GM12878 (cell line): ENCODE measurements around the gene VWA3B. TPM values are rescaled to one million over a fixed set of nuclear protein-coding genes. Genes with fewer than 3 reads are reported as not detected.

Experiments used
- ATAC-seq: fragments of 200-7000 bp; cut with Tn5 transposase; 3 replicates; pipeline ENCODE4 v1.9.1; 2020; ENCODE audit warnings: mild to moderate bottlenecking, moderate library complexity
- BruUV-seq: library from RNA; stranded (reverse); fragments of 400-500 nt; replicated peaks from 2 replicates; lab custom pipeline; 2021; lab: Mats Ljungman, UMichigan
- CTCF ChIA-PET: fragments of 300-600 bp; sonication (Branson Sonifier 250); formaldehyde crosslinking; extraction: SDS; loops from one replicate; lab custom pipeline; 2021; ENCODE audit warnings: inconsistent platforms; lab: Yijun Ruan, JAX
- POLR2A ChIA-PET: fragments of 350-600 bp; formaldehyde crosslinking; extraction: SDS; loops from one replicate; lab custom pipeline; 2021; ENCODE audit warnings: inconsistent platforms; lab: Charles Lee
- RAD21 ChIA-PET: fragments of 300-600 bp; sonication (Branson Sonifier 250); formaldehyde crosslinking; loops from one replicate; lab custom pipeline; 2023; ENCODE audit warnings: antibody characterized with exemption; ENCODE audit not compliant: unreplicated experiment; lab: Charles Lee
- SMC1A ChIA-PET: fragments of 300-600 bp; sonication (Branson Sonifier 250); formaldehyde crosslinking; loops from one replicate; lab custom pipeline; 2023; ENCODE audit not compliant: unreplicated experiment, uncharacterized antibody; lab: Charles Lee
- DNase-seq: peaks from one replicate; pipeline ENCODE4 v3.0.0-alpha.2; 2011; ENCODE audit warnings: low read depth, low spot score
- FAIRE-seq: peaks from 3 replicates; lab custom pipeline; 2011; peaks lifted over from hg19 to GRCh38; lab: Jason Lieb, UNC
- H2AFZ ChIP-seq: 2 replicates; pipeline ENCODE4 v1.6.0; 2011; ENCODE audit warnings: low read depth, low read length, control low read depth; ENCODE audit not compliant: control insufficient read depth
- H3K27ac ChIP-seq: 2 replicates; pipeline ENCODE4 v1.5.1; 2011; ENCODE audit warnings: control low read depth; ENCODE audit not compliant: control insufficient read depth, insufficient read depth
- H3K27me3 ChIP-seq, 2 experiments: replicated peaks in 1 of 2; 2 replicates each; pipeline versions ENCODE4 v1.6.0 to v1.6.1; 2011; ENCODE audit warnings: low read length in 1 of 2; ENCODE audit not compliant: control insufficient read depth in 2 of 2, insufficient read depth in 2 of 2
- H3K36me3 ChIP-seq, 2 experiments: 2 replicates each; pipeline ENCODE4 v1.5.1; 2011; ENCODE audit warnings: low read length in 1 of 2; ENCODE audit not compliant: control insufficient read depth in 2 of 2, insufficient read depth in 2 of 2
- H3K4me1 ChIP-seq: 2 replicates; pipeline ENCODE4 v1.6.1; 2011; ENCODE audit warnings: mild to moderate bottlenecking, low read length, moderate library complexity, mixed read lengths; ENCODE audit not compliant: control insufficient read depth, insufficient read depth
- H3K4me2 ChIP-seq: 2 replicates; pipeline ENCODE4 v1.6.0; 2011; ENCODE audit warnings: control low read depth; ENCODE audit not compliant: control insufficient read depth, insufficient read depth
- H3K4me3 ChIP-seq: fragments of 200-600 bp; sonication (generic); 2 replicates; pipeline ENCODE4 v1.5.1; 2016
- H3K79me2 ChIP-seq: 2 replicates; pipeline ENCODE4 v1.6.0; 2011; ENCODE audit warnings: low read length; ENCODE audit not compliant: control insufficient read depth, insufficient read depth
- H3K9ac ChIP-seq: 2 replicates; pipeline ENCODE4 v1.8.0; 2011; ENCODE audit warnings: low read length, control low read depth, mixed read lengths; ENCODE audit not compliant: control insufficient read depth, insufficient read depth
- H3K9me3 ChIP-seq: replicated peaks from 3 replicates; pipeline ENCODE4 v1.5.1; 2011; ENCODE audit warnings: mild to moderate bottlenecking, low read length; ENCODE audit not compliant: control insufficient read depth, insufficient read depth
- H4K20me1 ChIP-seq: 2 replicates; pipeline ENCODE4 v1.6.0; 2011; ENCODE audit not compliant: control insufficient read depth, insufficient read depth
- ESRRA ChIP-seq: IDR thresholded peaks from 2 replicates; pipeline ENCODE4 v1.6.1; 2012; ENCODE audit warnings: mild to moderate bottlenecking, low read length, improper control_type of control experiment
- NR2C2 ChIP-seq: IDR thresholded peaks from 2 replicates; pipeline ENCODE4 v1.6.1; 2011; ENCODE audit warnings: borderline replicate concordance, low read depth; ENCODE audit not compliant: control insufficient read depth, insufficient read length
- ZBED1 ChIP-seq: IDR thresholded peaks from 2 replicates; pipeline ENCODE4 v1.6.1; 2016; ENCODE audit warnings: borderline replicate concordance
- WGBS: methylation state at CpG from one replicate; pipeline ENCODE4 v1.1.6; 2016; ENCODE audit warnings: low lambda C conversion rate; ENCODE audit not compliant: insufficient replicate concordance, insufficient coverage; ENCODE audit errors: missing lambda C conversion rate; 5-methylcytosine and 5-hydroxymethylcytosine counted together
- in situ Hi-C: fragments of 300-500 bp; cut with MboI; formaldehyde crosslinking; loops from 9 replicates; pipeline ENCODE4 v1.14.3; 2018; ENCODE audit warnings: mixed read lengths
- intact Hi-C: fragments of 100-400 bp; cut with micrococcal nuclease; formaldehyde crosslinking; loops from one replicate; pipeline ENCODE4 v1.14.2; 2022; ENCODE audit not compliant: unreplicated experiment
- polyA plus RNA-seq, 11 experiments: library from polyadenylated mRNA; depleted of rRNA in 4 of 11; unstranded in 6 of 11; stranded (reverse) in 5 of 11; fragments of >200 nt; fragmentation: Nextera tagmentation in 4 of 11; fragmentation: Illumina TruSeq in 1 of 11; extraction: Ambion mirVana in 4 of 11; extraction: Trizol in 1 of 11; gene quantifications; 1 replicate in 1 of 11; 2 replicates in 10 of 11; pipeline versions ENCODE4 v1.2.1 to v1.2.3, GENCODE V29; 2011 to 2016; ENCODE audit warnings: inconsistent platforms in 2 of 11, missing spikeins in 2 of 11, low read depth in 1 of 11
- total RNA-seq, 4 experiments: library from RNA; depleted of rRNA in 3 of 4; stranded (reverse); fragments of >200 nt in 3 of 4; fragmentation: Illumina TruSeq in 1 of 4; extraction: Trizol in 1 of 4; gene quantifications; 2 replicates each; pipeline versions ENCODE4 v1.2.1 to v1.2.3, GENCODE V29; 2013 to 2021
- TF ChIP-seq, protein P1 (sequence below): fragments of 450-650 bp; formaldehyde crosslinking; IDR thresholded peaks from 2 replicates; pipeline ENCODE4 v1.5.0; 2022; ENCODE audit warnings: mild to moderate bottlenecking, missing genetic modification characterization
- TF ChIP-seq, protein P2 (sequence below): fragments of 450-650 bp; IDR thresholded peaks from 2 replicates; pipeline ENCODE4 v1.6.1; 2017; ENCODE audit warnings: mild to moderate bottlenecking
- TF ChIP-seq, protein P3 (sequence below): fragments of 450-650 bp; IDR thresholded peaks from 2 replicates; pipeline ENCODE4 v1.6.1; 2016; ENCODE audit warnings: mild to moderate bottlenecking
- TF ChIP-seq, protein P4 (sequence below): IDR thresholded peaks from 2 replicates; pipeline ENCODE4 v1.6.1; 2012; ENCODE audit warnings: improper control_type of control experiment, low read depth, low read length; ENCODE audit not compliant: insufficient replicate concordance
- TF ChIP-seq, protein P5 (sequence below): fragments of 450-650 bp; IDR thresholded peaks from 2 replicates; pipeline ENCODE4 v1.6.1; 2014; ENCODE audit warnings: mild to moderate bottlenecking

Gene VWA3B
- total and polyA plus RNA-seq, 10 of the 15 experiments (the other 5 are each of a cell fraction or from before 2014, with no cell fraction given): 0.04 to 0.86 (median 0.19) TPM; not detected in 4

DNA sequence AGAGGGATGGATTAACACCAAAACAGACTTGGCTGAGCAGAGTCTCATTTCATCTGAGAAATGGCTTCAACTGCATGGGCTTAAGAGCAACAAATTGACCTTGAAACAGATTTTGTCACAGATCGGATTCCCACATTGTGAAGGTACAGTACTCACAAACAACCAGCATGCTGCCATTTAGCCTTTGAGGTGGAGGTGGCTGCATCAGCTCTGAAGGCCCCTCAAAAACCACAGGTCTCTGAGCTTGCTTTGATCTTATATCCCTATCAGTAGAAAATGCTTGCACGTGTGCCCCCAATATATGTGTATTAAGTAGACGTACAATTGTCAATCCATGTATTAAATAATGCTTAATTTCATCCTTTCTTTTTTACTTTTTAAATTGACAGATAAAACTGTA, 6.2 kb downstream of the VWA3B start:
- no peak for DNase-seq
- POLR2A ChIA-PET: no interaction called here
- H3K4me2 ChIP-seq: no peak overlapping the region
- BruUV-seq: no TSS peak
- 64% methylated on average over 3 of the region's 3 CpGs for WGBS
- in situ Hi-C loops: no loop called here
- H3K36me3 ChIP-seq: no peaks in the 10 kb centered on the region
- no peak overlapping the region for H2AFZ ChIP-seq
- RAD21 ChIA-PET: interaction anchor here (0.6 kb wide), 1 partner anchor 42 kb away, joined by 3 read pairs; no protein-coding TSS in a partner anchor
- CTCF ChIA-PET: interaction anchor here (1.0 kb wide), 1 partner anchor 13 kb away, joined by 3 read pairs; no protein-coding TSS in a partner anchor
- no peaks in the 10 kb centered on the region for H3K79me2 ChIP-seq
- no peak overlapping the region for H3K27ac ChIP-seq
- no peaks in the 10 kb centered on the region for H4K20me1 ChIP-seq
- ATAC-seq: no peak
- intact Hi-C loops: loop anchor here (5.0 kb wide), 1 partner anchor 286 kb away; no protein-coding TSS in a partner anchor
- FAIRE-seq: no peak
- no peak overlapping the region for H3K9ac ChIP-seq
- H3K27me3 ChIP-seq: no peaks in the 10 kb centered on the region
- peaks cover 1% of the 10 kb centered on the region for H3K4me1 ChIP-seq
- no peak overlapping the region for H3K4me3 ChIP-seq
- SMC1A ChIA-PET: no interaction called here
- no peaks in the 10 kb centered on the region; the same call in 2 of the 3 replicates for H3K9me3 ChIP-seq
- TF ChIP-seq, protein P1, sequence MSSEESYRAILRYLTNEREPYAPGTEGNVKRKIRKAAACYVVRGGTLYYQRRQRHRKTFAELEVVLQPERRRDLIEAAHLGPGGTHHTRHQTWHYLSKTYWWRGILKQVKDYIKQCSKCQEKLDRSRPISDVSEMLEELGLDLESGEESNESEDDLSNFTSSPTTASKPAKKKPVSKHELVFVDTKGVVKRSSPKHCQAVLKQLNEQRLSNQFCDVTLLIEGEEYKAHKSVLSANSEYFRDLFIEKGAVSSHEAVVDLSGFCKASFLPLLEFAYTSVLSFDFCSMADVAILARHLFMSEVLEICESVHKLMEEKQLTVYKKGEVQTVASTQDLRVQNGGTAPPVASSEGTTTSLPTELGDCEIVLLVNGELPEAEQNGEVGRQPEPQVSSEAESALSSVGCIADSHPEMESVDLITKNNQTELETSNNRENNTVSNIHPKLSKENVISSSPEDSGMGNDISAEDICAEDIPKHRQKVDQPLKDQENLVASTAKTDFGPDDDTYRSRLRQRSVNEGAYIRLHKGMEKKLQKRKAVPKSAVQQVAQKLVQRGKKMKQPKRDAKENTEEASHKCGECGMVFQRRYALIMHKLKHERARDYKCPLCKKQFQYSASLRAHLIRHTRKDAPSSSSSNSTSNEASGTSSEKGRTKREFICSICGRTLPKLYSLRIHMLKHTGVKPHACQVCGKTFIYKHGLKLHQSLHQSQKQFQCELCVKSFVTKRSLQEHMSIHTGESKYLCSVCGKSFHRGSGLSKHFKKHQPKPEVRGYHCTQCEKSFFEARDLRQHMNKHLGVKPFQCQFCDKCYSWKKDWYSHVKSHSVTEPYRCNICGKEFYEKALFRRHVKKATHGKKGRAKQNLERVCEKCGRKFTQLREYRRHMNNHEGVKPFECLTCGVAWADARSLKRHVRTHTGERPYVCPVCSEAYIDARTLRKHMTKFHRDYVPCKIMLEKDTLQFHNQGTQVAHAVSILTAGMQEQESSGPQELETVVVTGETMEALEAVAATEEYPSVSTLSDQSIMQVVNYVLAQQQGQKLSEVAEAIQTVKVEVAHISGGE: no peak
- TF ChIP-seq, protein P2, sequence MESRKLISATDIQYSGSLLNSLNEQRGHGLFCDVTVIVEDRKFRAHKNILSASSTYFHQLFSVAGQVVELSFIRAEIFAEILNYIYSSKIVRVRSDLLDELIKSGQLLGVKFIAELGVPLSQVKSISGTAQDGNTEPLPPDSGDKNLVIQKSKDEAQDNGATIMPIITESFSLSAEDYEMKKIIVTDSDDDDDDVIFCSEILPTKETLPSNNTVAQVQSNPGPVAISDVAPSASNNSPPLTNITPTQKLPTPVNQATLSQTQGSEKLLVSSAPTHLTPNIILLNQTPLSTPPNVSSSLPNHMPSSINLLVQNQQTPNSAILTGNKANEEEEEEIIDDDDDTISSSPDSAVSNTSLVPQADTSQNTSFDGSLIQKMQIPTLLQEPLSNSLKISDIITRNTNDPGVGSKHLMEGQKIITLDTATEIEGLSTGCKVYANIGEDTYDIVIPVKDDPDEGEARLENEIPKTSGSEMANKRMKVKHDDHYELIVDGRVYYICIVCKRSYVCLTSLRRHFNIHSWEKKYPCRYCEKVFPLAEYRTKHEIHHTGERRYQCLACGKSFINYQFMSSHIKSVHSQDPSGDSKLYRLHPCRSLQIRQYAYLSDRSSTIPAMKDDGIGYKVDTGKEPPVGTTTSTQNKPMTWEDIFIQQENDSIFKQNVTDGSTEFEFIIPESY: no peak
- TF ChIP-seq ESRRA (no peak), ZBED1 (no peak), NR2C2 (no peak)
- TF ChIP-seq, protein P3, sequence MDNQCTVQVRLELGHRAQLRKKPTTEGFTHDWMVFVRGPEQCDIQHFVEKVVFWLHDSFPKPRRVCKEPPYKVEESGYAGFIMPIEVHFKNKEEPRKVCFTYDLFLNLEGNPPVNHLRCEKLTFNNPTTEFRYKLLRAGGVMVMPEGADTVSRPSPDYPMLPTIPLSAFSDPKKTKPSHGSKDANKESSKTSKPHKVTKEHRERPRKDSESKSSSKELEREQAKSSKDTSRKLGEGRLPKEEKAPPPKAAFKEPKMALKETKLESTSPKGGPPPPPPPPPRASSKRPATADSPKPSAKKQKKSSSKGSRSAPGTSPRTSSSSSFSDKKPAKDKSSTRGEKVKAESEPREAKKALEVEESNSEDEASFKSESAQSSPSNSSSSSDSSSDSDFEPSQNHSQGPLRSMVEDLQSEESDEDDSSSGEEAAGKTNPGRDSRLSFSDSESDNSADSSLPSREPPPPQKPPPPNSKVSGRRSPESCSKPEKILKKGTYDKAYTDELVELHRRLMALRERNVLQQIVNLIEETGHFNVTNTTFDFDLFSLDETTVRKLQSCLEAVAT: no peak
- TF ChIP-seq, protein P4, sequence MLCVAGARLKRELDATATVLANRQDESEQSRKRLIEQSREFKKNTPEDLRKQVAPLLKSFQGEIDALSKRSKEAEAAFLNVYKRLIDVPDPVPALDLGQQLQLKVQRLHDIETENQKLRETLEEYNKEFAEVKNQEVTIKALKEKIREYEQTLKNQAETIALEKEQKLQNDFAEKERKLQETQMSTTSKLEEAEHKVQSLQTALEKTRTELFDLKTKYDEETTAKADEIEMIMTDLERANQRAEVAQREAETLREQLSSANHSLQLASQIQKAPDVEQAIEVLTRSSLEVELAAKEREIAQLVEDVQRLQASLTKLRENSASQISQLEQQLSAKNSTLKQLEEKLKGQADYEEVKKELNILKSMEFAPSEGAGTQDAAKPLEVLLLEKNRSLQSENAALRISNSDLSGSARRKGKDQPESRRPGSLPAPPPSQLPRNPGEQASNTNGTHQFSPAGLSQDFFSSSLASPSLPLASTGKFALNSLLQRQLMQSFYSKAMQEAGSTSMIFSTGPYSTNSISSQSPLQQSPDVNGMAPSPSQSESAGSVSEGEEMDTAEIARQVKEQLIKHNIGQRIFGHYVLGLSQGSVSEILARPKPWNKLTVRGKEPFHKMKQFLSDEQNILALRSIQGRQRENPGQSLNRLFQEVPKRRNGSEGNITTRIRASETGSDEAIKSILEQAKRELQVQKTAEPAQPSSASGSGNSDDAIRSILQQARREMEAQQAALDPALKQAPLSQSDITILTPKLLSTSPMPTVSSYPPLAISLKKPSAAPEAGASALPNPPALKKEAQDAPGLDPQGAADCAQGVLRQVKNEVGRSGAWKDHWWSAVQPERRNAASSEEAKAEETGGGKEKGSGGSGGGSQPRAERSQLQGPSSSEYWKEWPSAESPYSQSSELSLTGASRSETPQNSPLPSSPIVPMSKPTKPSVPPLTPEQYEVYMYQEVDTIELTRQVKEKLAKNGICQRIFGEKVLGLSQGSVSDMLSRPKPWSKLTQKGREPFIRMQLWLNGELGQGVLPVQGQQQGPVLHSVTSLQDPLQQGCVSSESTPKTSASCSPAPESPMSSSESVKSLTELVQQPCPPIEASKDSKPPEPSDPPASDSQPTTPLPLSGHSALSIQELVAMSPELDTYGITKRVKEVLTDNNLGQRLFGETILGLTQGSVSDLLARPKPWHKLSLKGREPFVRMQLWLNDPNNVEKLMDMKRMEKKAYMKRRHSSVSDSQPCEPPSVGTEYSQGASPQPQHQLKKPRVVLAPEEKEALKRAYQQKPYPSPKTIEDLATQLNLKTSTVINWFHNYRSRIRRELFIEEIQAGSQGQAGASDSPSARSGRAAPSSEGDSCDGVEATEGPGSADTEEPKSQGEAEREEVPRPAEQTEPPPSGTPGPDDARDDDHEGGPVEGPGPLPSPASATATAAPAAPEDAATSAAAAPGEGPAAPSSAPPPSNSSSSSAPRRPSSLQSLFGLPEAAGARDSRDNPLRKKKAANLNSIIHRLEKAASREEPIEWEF: no peak
- TF ChIP-seq, protein P5, sequence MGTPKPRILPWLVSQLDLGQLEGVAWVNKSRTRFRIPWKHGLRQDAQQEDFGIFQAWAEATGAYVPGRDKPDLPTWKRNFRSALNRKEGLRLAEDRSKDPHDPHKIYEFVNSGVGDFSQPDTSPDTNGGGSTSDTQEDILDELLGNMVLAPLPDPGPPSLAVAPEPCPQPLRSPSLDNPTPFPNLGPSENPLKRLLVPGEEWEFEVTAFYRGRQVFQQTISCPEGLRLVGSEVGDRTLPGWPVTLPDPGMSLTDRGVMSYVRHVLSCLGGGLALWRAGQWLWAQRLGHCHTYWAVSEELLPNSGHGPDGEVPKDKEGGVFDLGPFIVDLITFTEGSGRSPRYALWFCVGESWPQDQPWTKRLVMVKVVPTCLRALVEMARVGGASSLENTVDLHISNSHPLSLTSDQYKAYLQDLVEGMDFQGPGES: no peak
